HG02642 (cell line): ENCODE data around the gene HLCS.

Experiments
- ATAC-seq: cut with Tn5 transposase; IDR thresholded peaks from one replicate; pipeline ENCODE4 v1.9.1; 2021; ENCODE audit warnings: mild to moderate bottlenecking; ENCODE audit not compliant: unreplicated experiment, poor library complexity

The HLCS gene

GRCh38 chr21:36709868-36710728 lies 256.4 kb downstream of the HLCS start:
- ATAC-seq, result no peak

- ATAC-seq, result no peak
These were observed 257.2 kb downstream of the HLCS start for GRCh38 chr21:36709030-36709867.

- no peak for ATAC-seq
These were observed 258.0 kb downstream of the HLCS start for GRCh38 chr21:36708286-36709029.

GRCh38 chr21:36707763-36708285 lies 258.6 kb downstream of the HLCS start:
- ATAC-seq, result no peak

- ATAC-seq, result no peak
These were observed 259.3 kb downstream of the HLCS start for GRCh38 chr21:36706951-36707762.

- no peak for ATAC-seq
These were observed 260.0 kb downstream of the HLCS start for GRCh38 chr21:36706482-36706852.

GRCh38 chr21:36705679-36706481 lies 260.6 kb downstream of the HLCS start:
- ATAC-seq, result no peak

- ATAC-seq, result no peak
These were observed 261.4 kb downstream of the HLCS start for GRCh38 chr21:36704958-36705678.

GRCh38 chr21:36704281-36704957 lies 262.1 kb downstream of the HLCS start:
- no peak for ATAC-seq

GRCh38 chr21:36703626-36704280 lies 262.7 kb downstream of the HLCS start:
- no peak for ATAC-seq

- no peak for ATAC-seq
These were observed 263.3 kb downstream of the HLCS start for GRCh38 chr21:36703123-36703522.

GRCh38 chr21:36702622-36702968 lies 263.9 kb downstream of the HLCS start:
- no peak for ATAC-seq

- ATAC-seq, result no peak
These were observed 264.5 kb downstream of the HLCS start for GRCh38 chr21:36701756-36702621.

GRCh38 chr21:36700971-36701755 lies 265.3 kb downstream of the HLCS start:
- no peak for ATAC-seq
